Medulla oblongata (tissue), 1 donor: ENCODE data around the gene MVP.
"Not testable (repeated sequence)": the region's sequence is repeated elsewhere in the genome, so short reads cannot be mapped to it uniquely, and the experiment has no call there.

Experiments
- DNase-seq: peaks from one replicate; pipeline ENCODE4 v3.0.0-alpha.2; 2015; ENCODE audit errors: extremely low spot score

Gene MVP

GRCh38 chr16:29871822-29872546, 51.7 kb downstream of the MVP start:
- no peak for DNase-seq

GRCh38 chr16:29873319-29873718, 53.1 kb downstream of the MVP start:
- no peak for DNase-seq

- no peak for DNase-seq
Observed at GRCh38 chr16:29875206-29875605, 54.9 kb downstream of the MVP start.

- no peak for DNase-seq
Observed at GRCh38 chr16:29876217-29876593, 55.9 kb downstream of the MVP start.

GRCh38 chr16:29876594-29877249, 56.5 kb downstream of the MVP start:
- no peak for DNase-seq

GRCh38 chr16:29877266-29877961, 57.2 kb downstream of the MVP start:
- DNase-seq: no peak

- DNase-seq: no peak
Observed at GRCh38 chr16:29878172-29878571, 57.9 kb downstream of the MVP start.

GRCh38 chr16:29881050-29881449, 60.8 kb downstream of the MVP start:
- no peak for DNase-seq

GRCh38 chr16:29883987-29884386, 63.7 kb downstream of the MVP start:
- DNase-seq: no peak

- not testable (repeated sequence) for DNase-seq
Observed at GRCh38 chr16:29889372-29889771, 69.1 kb downstream of the MVP start.

GRCh38 chr16:29891525-29892457, 71.5 kb downstream of the MVP start:
- no peak for DNase-seq

GRCh38 chr16:29892458-29892813, 72.2 kb downstream of the MVP start:
- DNase-seq: no peak

GRCh38 chr16:29893553-29893952, 73.3 kb downstream of the MVP start:
- no peak for DNase-seq

GRCh38 chr16:29894352-29894751, 74.1 kb downstream of the MVP start:
- DNase-seq: no peak

GRCh38 chr16:29896841-29897240, 76.6 kb downstream of the MVP start:
- no peak for DNase-seq

- DNase-seq: no peak
Observed at GRCh38 chr16:29897333-29897732, 77.1 kb downstream of the MVP start.
